Measurements from ENCODE around the gene SLC12A4. TPM values are rescaled to one million over a fixed set of nuclear protein-coding genes. Genes with fewer than 3 reads are reported as not detected.
"Not testable (repeated sequence)": the region's sequence is repeated elsewhere in the genome, so short reads cannot be mapped to it uniquely, and the experiment has no call there.

Gene SLC12A4
- total RNA-seq (2014; rRNA removed; shearing (Covaris generic)): 53.0 and 56.7 TPM in 2 replicates
- polyA plus RNA-seq (2016; fragmentation: Nextera tagmentation; extraction: Ambion mirVana): 17.6 and 19.9 TPM in 2 replicates
- long read RNA-seq, partial matches to known transcripts: 2 of 2 reads
- long read RNA-seq, other reads (novel, unspliced or antisense): 0 of 2 reads

DNA sequence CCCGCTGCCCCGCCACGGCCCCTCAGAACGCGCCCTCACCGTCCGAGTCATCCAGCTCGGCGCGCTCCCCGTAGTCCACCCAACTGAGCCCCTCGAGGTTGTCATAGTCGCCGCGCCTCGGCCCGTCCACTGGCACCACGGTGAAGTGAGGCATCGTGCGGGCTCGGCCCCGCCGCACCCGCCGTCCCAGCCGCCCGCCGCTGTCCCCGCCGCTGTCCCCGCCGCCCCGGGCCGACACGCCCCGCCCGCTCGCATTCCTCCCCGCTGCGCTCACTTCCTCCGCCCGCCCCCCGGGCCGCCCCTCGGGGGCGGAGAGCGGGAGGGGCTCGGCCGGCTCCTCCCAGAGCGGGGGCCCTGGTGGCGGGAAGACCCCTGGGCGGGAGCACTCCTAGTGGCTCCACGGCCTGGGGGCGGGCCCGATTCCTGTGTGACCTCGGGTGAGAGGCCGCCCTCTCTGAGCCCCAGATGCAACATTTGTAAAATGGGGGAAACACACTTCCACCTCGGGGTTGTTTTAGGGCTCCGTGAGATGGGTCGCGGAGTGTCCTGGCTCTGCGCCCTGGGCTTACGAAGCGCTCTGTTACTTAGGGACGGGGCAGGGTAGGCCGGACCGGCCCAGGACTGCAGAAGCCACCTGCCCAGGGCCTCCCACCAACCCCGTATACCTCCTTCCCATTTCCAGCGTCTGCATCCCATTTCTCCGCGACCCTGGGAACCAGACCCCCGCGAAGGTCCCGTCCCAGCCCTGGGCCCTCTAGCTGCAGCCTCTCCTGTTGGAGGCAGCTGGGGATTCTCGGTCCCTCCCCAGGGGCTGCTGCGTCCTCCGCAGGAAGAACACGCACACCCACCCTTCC, at the start of gene SLC12A4:
Gene SLC12A4, minus strand, starts transcription at position 238 of the 854 bp plus-strand sequence. Its CDS starts 84 bp downstream, at position 154.
- ATAC-seq: peak; percentile 58
- peak within 1 kb of the TSS; percentile 57; the same call in 1 of the 2 replicates for H3K27ac Mint-ChIP-seq
- H2AFZ ChIP-seq: peak within 1 kb of the TSS; percentile 97
- peaks cover 33% of the 10 kb centered on the region for H3K79me2 ChIP-seq (replicated peaks; ENCODE audit: insufficient read depth)
- no peaks in the 10 kb centered on the region; the same call in 2 of the 3 replicates for H3K9me3 Mint-ChIP-seq
- peak within 1 kb of the TSS; percentile 91 for H3K4me3 ChIP-seq
- H3K36me3 ChIP-seq (ENCODE audit: insufficient read depth): no peaks in the 10 kb centered on the region; the same call in 1 of the 2 replicates
- TF ChIP-seq POLR2AphosphoS5 (IDR thresholded peaks at IDR 0.05; ENCODE audit: low read depth): peak; percentile 61
- TF ChIP-seq NANOG (IDR thresholded peaks at IDR 0.05; ENCODE audit: borderline replicate concordance): no peak
- TF ChIP-seq, protein P1, sequence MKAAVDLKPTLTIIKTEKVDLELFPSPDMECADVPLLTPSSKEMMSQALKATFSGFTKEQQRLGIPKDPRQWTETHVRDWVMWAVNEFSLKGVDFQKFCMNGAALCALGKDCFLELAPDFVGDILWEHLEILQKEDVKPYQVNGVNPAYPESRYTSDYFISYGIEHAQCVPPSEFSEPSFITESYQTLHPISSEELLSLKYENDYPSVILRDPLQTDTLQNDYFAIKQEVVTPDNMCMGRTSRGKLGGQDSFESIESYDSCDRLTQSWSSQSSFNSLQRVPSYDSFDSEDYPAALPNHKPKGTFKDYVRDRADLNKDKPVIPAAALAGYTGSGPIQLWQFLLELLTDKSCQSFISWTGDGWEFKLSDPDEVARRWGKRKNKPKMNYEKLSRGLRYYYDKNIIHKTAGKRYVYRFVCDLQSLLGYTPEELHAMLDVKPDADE (IDR thresholded peaks at IDR 0.05): peak; percentile 75
- peak; percentile 92 for DNase-seq (ENCODE audit: low spot score)
- peaks cover 19% of the 10 kb centered on the region for H3K27me3 Mint-ChIP-seq (ENCODE audit: insufficient read depth, low read depth, poor library complexity)
- H3K27ac ChIP-seq (ENCODE audit: low read depth): no peak within 1 kb of the TSS
- peak within 1 kb of the TSS; percentile 89 for H3K4me3 Mint-ChIP-seq
- H3K27me3 ChIP-seq (ENCODE audit: insufficient read depth): no peaks in the 10 kb centered on the region
- H3F3A ChIP-seq (replicated peaks; ENCODE audit: low read depth): 0 out of 2 replicates have a peak, but pooled peaks cover 19% of the 10 kb centered on the region
- no peaks in the 10 kb centered on the region for H3K9me2 ChIP-seq (ENCODE audit: insufficient read depth)
- no peaks in the 10 kb centered on the region; the same call in 2 of the 3 replicates for H3K36me3 Mint-ChIP-seq (ENCODE audit: low read depth)
- H3K4me1 Mint-ChIP-seq: peaks cover 39% of the 10 kb centered on the region
- H3K4me2 ChIP-seq: peak within 1 kb of the TSS; percentile 99
- H4K20me1 ChIP-seq (replicated peaks; ENCODE audit: insufficient read depth): peaks cover 12% of the 10 kb centered on the region
- peaks cover 38% of the 10 kb centered on the region for H3K4me1 ChIP-seq (ENCODE audit: insufficient read depth)

DNA sequence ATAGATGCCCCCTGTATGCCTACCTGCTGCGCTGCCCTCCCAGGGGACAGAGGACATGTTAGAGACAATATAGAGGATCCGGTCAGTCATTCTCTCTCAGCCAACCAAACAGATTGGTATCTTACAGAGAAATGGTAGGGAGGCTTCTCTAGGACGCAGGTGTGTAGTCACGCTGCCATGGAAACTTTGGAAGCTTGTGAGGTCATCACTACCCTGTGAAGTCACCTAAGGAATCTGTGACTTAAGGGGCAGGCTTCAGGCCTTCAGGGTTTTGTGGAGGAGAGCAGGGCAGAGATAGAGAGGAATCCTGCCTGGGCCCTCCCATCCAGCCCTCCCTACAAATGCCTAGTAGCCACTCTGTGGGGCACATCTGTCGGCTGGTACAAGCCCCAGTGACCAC, 47.2 kb upstream of the SLC12A4 start, which contains the start of gene DPEP2NB:
Gene DPEP2NB, minus strand, starts transcription at position 231 of the 400 bp plus-strand sequence. Its CDS starts 141 bp downstream, at position 90.
- peak within 1 kb of the TSS; percentile 72; the same call in 1 of the 2 replicates for H2AFZ ChIP-seq
- no peaks in the 10 kb centered on the region for H3K36me3 ChIP-seq (ENCODE audit: insufficient read depth)

DNA sequence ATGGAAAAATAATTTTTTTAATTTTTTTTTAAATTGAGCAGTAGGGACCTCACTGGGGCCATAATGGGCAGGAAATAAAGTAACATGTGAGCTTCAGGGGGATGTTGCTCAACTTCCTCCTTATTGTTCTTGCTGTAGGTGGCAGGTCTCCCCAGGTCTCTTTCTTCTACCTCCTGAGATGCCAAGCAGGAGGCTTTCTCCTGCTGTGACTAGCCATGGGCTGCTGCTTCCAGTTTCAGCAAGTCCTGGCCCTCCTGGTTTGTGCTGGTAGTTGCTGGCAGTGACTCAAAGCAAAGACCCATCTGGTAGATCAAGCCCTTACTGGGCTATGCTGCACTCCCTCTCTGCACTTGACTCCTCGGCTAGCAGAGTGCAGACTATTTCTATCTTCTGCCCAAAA, 45.0 kb upstream of the SLC12A4 start:
- TF ChIP-seq STAT1 (IDR thresholded peaks at IDR 0.05; ENCODE audit: unreplicated experiment) (no peak), EZH2phosphoT487 (IDR thresholded peaks at IDR 0.05; ENCODE audit: unreplicated experiment) (no peak), ZNF114 (CRISPR knock-in tag; IDR thresholded peaks at IDR 0.05) (no peak), POLR2AphosphoS5 (IDR thresholded peaks at IDR 0.05; ENCODE audit: low read depth) (no peak), ZNF331 (CRISPR knock-in tag; IDR thresholded peaks at IDR 0.05; ENCODE audit: low read depth) (no peak)
- TF ChIP-seq, protein P1 (IDR thresholded peaks at IDR 0.05): no peak
- Mint-ChIP-seq H3K27ac (no peak overlapping the region), H3K27me3 (ENCODE audit: insufficient read depth, low read depth, poor library complexity) (peaks cover 20% of the 10 kb centered on the region), H3K4me1 (peaks cover 7% of the 10 kb centered on the region), H3K9me3 (no peaks in the 10 kb centered on the region; the same call in 2 of the 3 replicates), H3K36me3 (ENCODE audit: low read depth) (no peaks in the 10 kb centered on the region), H3K4me3 (no peak overlapping the region)
- H4K20me1 ChIP-seq (replicated peaks; ENCODE audit: insufficient read depth): no peaks in the 10 kb centered on the region
- no peak overlapping the region for H2AFZ ChIP-seq
- no peak for ATAC-seq
- H3K4me1 ChIP-seq (ENCODE audit: insufficient read depth): no peaks in the 10 kb centered on the region
- no peak overlapping the region for H3K4me3 ChIP-seq
- H3K27me3 ChIP-seq (ENCODE audit: insufficient read depth): no peaks in the 10 kb centered on the region
- no peaks in the 10 kb centered on the region for H3K9me2 ChIP-seq (ENCODE audit: insufficient read depth)
- no peak overlapping the region for H3K4me2 ChIP-seq
- H3F3A ChIP-seq (replicated peaks; ENCODE audit: low read depth): no peaks in the 10 kb centered on the region
- H3K79me2 ChIP-seq (replicated peaks; ENCODE audit: insufficient read depth): no peaks in the 10 kb centered on the region
- DNase-seq (ENCODE audit: low spot score): no peak
- no peak overlapping the region for H3K27ac ChIP-seq (ENCODE audit: low read depth)
- H3K36me3 ChIP-seq (ENCODE audit: insufficient read depth): no peaks in the 10 kb centered on the region

More for the DNA sequence above, 47.2 kb upstream of the SLC12A4 start, which contains the start of gene DPEP2NB:
- Histone ChIP-seq H4K20me1 (replicated peaks; ENCODE audit: insufficient read depth) (no peaks in the 10 kb centered on the region), H3K27me3 (ENCODE audit: insufficient read depth) (no peaks in the 10 kb centered on the region), H3K4me3 (no peak within 1 kb of the TSS), H3K4me1 (ENCODE audit: insufficient read depth) (no peaks in the 10 kb centered on the region), H3K9me2 (ENCODE audit: insufficient read depth) (no peaks in the 10 kb centered on the region), H3K27ac (ENCODE audit: low read depth) (no peak within 1 kb of the TSS), H3F3A (replicated peaks; ENCODE audit: low read depth) (no peaks in the 10 kb centered on the region), H3K4me2 (no peak within 1 kb of the TSS), H3K79me2 (replicated peaks; ENCODE audit: insufficient read depth) (no peaks in the 10 kb centered on the region)
- H3K4me3 Mint-ChIP-seq: no peak within 1 kb of the TSS
- H3K27ac Mint-ChIP-seq: no peak within 1 kb of the TSS
- no peak for DNase-seq (ENCODE audit: low spot score)
- no peaks in the 10 kb centered on the region; the same call in 2 of the 3 replicates for H3K9me3 Mint-ChIP-seq
- no peak for TF ChIP-seq CREB1 (CRISPR knock-in tag; IDR thresholded peaks at IDR 0.05; ENCODE audit: low read depth)
- H3K36me3 Mint-ChIP-seq (ENCODE audit: low read depth): no peaks in the 10 kb centered on the region
- ATAC-seq: no peak
- no peaks in the 10 kb centered on the region for H3K4me1 Mint-ChIP-seq
- H3K27me3 Mint-ChIP-seq (ENCODE audit: insufficient read depth, low read depth, poor library complexity): peaks cover 11% of the 10 kb centered on the region

DNA sequence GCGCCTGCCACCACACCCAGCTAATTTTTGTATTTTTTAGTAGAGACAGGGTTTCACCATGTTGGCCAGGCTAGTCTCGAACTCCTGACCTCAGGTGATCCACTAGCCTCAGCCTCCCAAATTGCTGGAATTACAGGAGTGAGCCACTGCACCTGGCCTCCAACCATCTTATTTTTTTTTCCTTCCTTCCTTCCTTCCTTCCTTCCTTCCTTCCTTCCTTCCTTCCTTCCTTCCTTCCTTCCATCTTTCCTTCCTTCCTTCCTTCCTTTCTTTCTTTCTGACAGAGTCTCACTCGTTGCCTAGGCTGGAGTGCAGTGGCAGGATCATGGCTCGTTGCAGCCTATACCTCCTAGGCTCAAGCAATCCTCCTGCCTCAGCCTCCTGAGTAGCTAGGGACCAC, 41.4 kb upstream of the SLC12A4 start:
- not testable (repeated sequence) for H3F3A ChIP-seq (replicated peaks; ENCODE audit: low read depth); H3K9me3 Mint-ChIP-seq; H3K4me3 ChIP-seq; H3K79me2 ChIP-seq (replicated peaks; ENCODE audit: insufficient read depth); H4K20me1 ChIP-seq (replicated peaks; ENCODE audit: insufficient read depth); H3K4me3 Mint-ChIP-seq; H3K4me2 ChIP-seq; H3K4me1 ChIP-seq (ENCODE audit: insufficient read depth); H3K9me2 ChIP-seq (ENCODE audit: insufficient read depth); H3K36me3 ChIP-seq (ENCODE audit: insufficient read depth); H3K27ac ChIP-seq (ENCODE audit: low read depth); H3K27me3 ChIP-seq (ENCODE audit: insufficient read depth); ATAC-seq; H3K27ac Mint-ChIP-seq; H3K36me3 Mint-ChIP-seq (ENCODE audit: low read depth); DNase-seq (ENCODE audit: low spot score)
- H2AFZ ChIP-seq: peak overlapping the region; percentile 96; the same call in 1 of the 2 replicates
- peaks cover 15% of the 10 kb centered on the region for H3K4me1 Mint-ChIP-seq
- H3K27me3 Mint-ChIP-seq (ENCODE audit: insufficient read depth, low read depth, poor library complexity): peaks cover 17% of the 10 kb centered on the region
